Activated CD8-positive, alpha-beta T cell treated with anti-CD3 and anti-CD28 coated beads for 36 hours (primary cell): ENCODE data around the gene ACADSB. TPM values are rescaled to one million over a fixed set of nuclear protein-coding genes. Genes with fewer than 3 reads are reported as not detected.

Experiments used
- ATAC-seq: fragments of 200-7000 bp; cut with Tn5 transposase; one replicate; pipeline ENCODE4 v1.10.0; 2021; ENCODE audit warnings: mild to moderate bottlenecking, moderate library complexity
- CTCF ChIA-PET: fragments of 350-600 bp; sonication (Branson Sonifier 250); formaldehyde crosslinking; loops from one replicate; lab custom pipeline; 2021; ENCODE audit warnings: antibody characterized with exemption; lab: Charles Lee
- POLR2A ChIA-PET: fragments of 350-600 bp; sonication (Branson Sonifier 250); formaldehyde crosslinking; loops from one replicate; lab custom pipeline; 2021; ENCODE audit warnings: antibody characterized with exemption; lab: Charles Lee
- DNase-seq: peaks from one replicate; pipeline ENCODE4 v3.0.0-alpha.2; 2020
- H3K27ac Mint-ChIP-seq: one replicate; pipeline ENCODE4 v1.8.0; 2021; ENCODE audit warnings: mild to moderate bottlenecking, mixed read lengths
- H3K27me3 Mint-ChIP-seq: one replicate; pipeline ENCODE4 v1.8.0; 2021; ENCODE audit warnings: mixed read lengths
- H3K36me3 Mint-ChIP-seq: one replicate; pipeline ENCODE4 v1.8.0; 2021; ENCODE audit warnings: low read depth, mixed read lengths
- H3K4me1 Mint-ChIP-seq: one replicate; pipeline ENCODE4 v1.8.0; 2021; ENCODE audit warnings: low read depth, mixed read lengths
- H3K4me3 Mint-ChIP-seq: one replicate; pipeline ENCODE4 v1.8.0; 2021; ENCODE audit warnings: mild to moderate bottlenecking, moderate library complexity, mixed read lengths
- H3K9me3 Mint-ChIP-seq: one replicate; pipeline ENCODE4 v1.8.0; 2021; ENCODE audit warnings: mixed read lengths
- CTCF ChIP-seq: fragments of 200-600 bp; IDR thresholded peaks from one replicate; pipeline ENCODE4 v1.8.0; 2022; ENCODE audit warnings: antibody characterized with exemption, mild to moderate bottlenecking
- intact Hi-C: fragments of 100-400 bp; cut with micrococcal nuclease; formaldehyde crosslinking; loops from one replicate; pipeline ENCODE4 v1.10.0; 2022
- total RNA-seq, 2 experiments: library from RNA; stranded (reverse); gene quantifications; one replicate each; pipeline ENCODE4 v1.2.3, GENCODE V29; 2021

ACADSB gene
- total RNA-seq, 2 experiments from 2014 or later = 19.7 to 20.7 TPM

- Mint-ChIP-seq H3K4me1 (no peaks in the 10 kb centered on the region), H3K27ac (no peak overlapping the region), H3K36me3 (no peaks in the 10 kb centered on the region), H3K4me3 (no peak overlapping the region), H3K27me3 (no peaks in the 10 kb centered on the region), H3K9me3 (no peaks in the 10 kb centered on the region)
- POLR2A ChIA-PET = interaction anchor here (1.4 kb wide), 1 partner anchor 13 kb away, joined by 3 read pairs; no protein-coding TSS in a partner anchor
- no peak for TF ChIP-seq CTCF
- intact Hi-C loops = no loop called here
- no peak for ATAC-seq
- DNase-seq = no peak
- CTCF ChIA-PET = interaction anchor here (1.5 kb wide), 1 partner anchor 15 kb away, joined by 6 read pairs; no protein-coding TSS in a partner anchor
Observed at GRCh38 chr10:123027861-123028260, 19.1 kb downstream of the ACADSB start.

GRCh38 chr10:123031124-123031523 lies 22.3 kb downstream of the ACADSB start:
- ATAC-seq = no peak
- no peak for TF ChIP-seq CTCF
- ChIA-PET CTCF (interaction anchor here (0.9 to 1.4 kb wide), 2 partner anchors 10 to 12 kb away, joined by 3 read pairs; no protein-coding TSS in a partner anchor), POLR2A (no interaction called here)
- peaks cover 2% of the 10 kb centered on the region for H3K36me3 Mint-ChIP-seq
- H3K9me3 Mint-ChIP-seq = no peaks in the 10 kb centered on the region
- intact Hi-C loops = no loop called here
- no peaks in the 10 kb centered on the region for H3K27me3 Mint-ChIP-seq
- no peaks in the 10 kb centered on the region for H3K4me1 Mint-ChIP-seq
- no peak overlapping the region for H3K4me3 Mint-ChIP-seq
- no peak for DNase-seq
- H3K27ac Mint-ChIP-seq = no peak overlapping the region

DNA sequence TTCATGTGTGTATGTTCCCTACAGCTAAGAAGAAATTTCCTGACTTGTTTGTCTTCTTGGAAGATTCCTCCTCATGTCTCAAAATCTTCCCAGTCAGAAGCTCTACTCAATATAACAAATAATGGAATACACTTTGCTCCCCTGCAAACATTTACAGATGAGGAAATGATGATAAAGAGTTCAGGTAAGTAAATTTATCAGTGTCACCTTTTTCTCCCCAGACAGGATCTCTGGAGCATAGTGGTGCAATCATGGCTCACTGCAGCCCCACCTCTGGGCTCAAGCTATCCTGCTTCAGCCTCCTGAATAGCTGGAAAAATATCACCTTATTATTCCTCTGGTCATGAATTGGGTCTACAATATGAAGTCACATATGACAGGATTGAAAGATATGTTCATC lies 25.5 kb downstream of the ACADSB start:
- Mint-ChIP-seq H3K36me3 (peaks cover 7% of the 10 kb centered on the region), H3K4me1 (peaks cover 3% of the 10 kb centered on the region), H3K4me3 (no peak overlapping the region), H3K9me3 (no peaks in the 10 kb centered on the region), H3K27me3 (no peaks in the 10 kb centered on the region), H3K27ac (no peak overlapping the region)
- intact Hi-C loops = no loop called here
- DNase-seq (no peak), ATAC-seq (no peak)
- POLR2A ChIA-PET = interaction anchor here (0.6 kb wide), 1 partner anchor 14 kb away, joined by 3 read pairs; no protein-coding TSS in a partner anchor
- TF ChIP-seq CTCF = no peak
- CTCF ChIA-PET = interaction anchor here (0.9 to 1.8 kb wide), 4 partner anchors 8 to 84 kb away, joined by 3 to 6 read pairs (median 4); no protein-coding TSS in a partner anchor

- DNase-seq = no peak
- POLR2A ChIA-PET = no interaction called here
- Mint-ChIP-seq H3K9me3 (no peaks in the 10 kb centered on the region), H3K36me3 (peaks cover 7% of the 10 kb centered on the region), H3K4me3 (no peak overlapping the region), H3K4me1 (peaks cover 3% of the 10 kb centered on the region), H3K27me3 (no peaks in the 10 kb centered on the region), H3K27ac (no peak overlapping the region)
- CTCF ChIA-PET = interaction anchor here (1.6 kb wide), 1 partner anchor 26 kb away, joined by 3 read pairs; no protein-coding TSS in a partner anchor
- intact Hi-C loops = no loop called here
- ATAC-seq = no peak
- no peak for TF ChIP-seq CTCF
Observed at GRCh38 chr10:123035467-123036086, 26.8 kb downstream of the ACADSB start.
